Peyer's patch (tissue), 4 donors: Measurements from ENCODE around the gene RABGGTA. TPM values are rescaled to one million over a fixed set of nuclear protein-coding genes. Genes with fewer than 3 reads are reported as not detected.

Source experiments
- DNase-seq, 3 donors: peaks; one replicate each; pipeline ENCODE4 v3.0.0-alpha.2; 2017 to 2019
- H3K27ac ChIP-seq, 4 donors: fragments of 200-600 bp; sonication (generic); one replicate each; pipeline ENCODE4 v1.5.1; 2016 to 2019
- H3K27me3 ChIP-seq, 2 donors: fragments of 200-600 bp; sonication (generic); one replicate each; pipeline ENCODE4 v1.5.1; 2019
- H3K36me3 ChIP-seq, 3 donors: fragments of 200-600 bp; sonication (generic); one replicate each; pipeline ENCODE4 v1.5.1; 2016 to 2019
- H3K4me1 ChIP-seq, 4 donors: fragments of 200-600 bp; sonication (generic); one replicate each; pipeline ENCODE4 v1.5.1; 2016 to 2019
- H3K4me3 ChIP-seq, 4 donors: fragments of 200-600 bp; sonication (generic); 1 replicate in 3 of 4; 2 replicates in 1 of 4; pipeline ENCODE4 v1.5.1; 2016 to 2019; ENCODE audit warnings: mild to moderate bottlenecking in 1 of 4
- H3K9me3 ChIP-seq, 4 donors: fragments of 200-600 bp; sonication (generic); one replicate each; pipeline ENCODE4 v1.5.1; 2016 to 2019; ENCODE audit warnings: mild to moderate bottlenecking in 1 of 4
- CTCF ChIP-seq, 6 experiments: fragments of 450-650 bp in 4 of 6; fragments of 200-600 bp in 2 of 6; sonication (generic) in 1 of 6; IDR thresholded peaks; one replicate each; pipeline ENCODE4 v1.5.1; 2017 to 2019; ENCODE audit warnings: antibody characterized with exemption in 6 of 6, mild to moderate bottlenecking in 3 of 6, moderate library complexity in 1 of 6
- POLR2A ChIP-seq, 2 donors: fragments of 450-650 bp; IDR thresholded peaks; one replicate each; pipeline ENCODE4 v1.5.1; 2017; ENCODE audit warnings: antibody characterized with exemption in 2 of 2, mild to moderate bottlenecking in 2 of 2, moderate library complexity in 2 of 2
- total RNA-seq, 4 donors: library from RNA; depleted of rRNA; stranded (reverse); fragments of >200 nt; gene quantifications; one replicate each; pipeline ENCODE4 v1.1.0, GENCODE V29; 2016

The RABGGTA gene
- total RNA-seq, 4 donors from 2014 or later, result 57.3 to 84.6 (median 77.6) TPM

- Histone ChIP-seq H3K36me3 (no peaks in the 10 kb centered on the region), H3K27me3 (no peaks in the 10 kb centered on the region), H3K9me3 (no peaks in the 10 kb centered on the region), H3K27ac (no peak overlapping the region), H3K4me3 (no peak overlapping the region), H3K4me1 (no peaks in the 10 kb centered on the region)
- TF ChIP-seq CTCF (IDR thresholded peaks at IDR 0.05), result no peak
- TF ChIP-seq POLR2A (IDR thresholded peaks at IDR 0.05), result no peak
- DNase-seq, result no peak
These were observed 11.3 kb upstream of the RABGGTA start for GRCh38 chr14:24282736-24283135.

GRCh38 chr14:24281636-24282035, 10.2 kb upstream of the RABGGTA start:
- Histone ChIP-seq H3K36me3 (no peaks in the 10 kb centered on the region), H3K4me1 (no peaks in the 10 kb centered on the region), H3K4me3 (no peak overlapping the region), H3K27ac (no peak overlapping the region), H3K27me3 (no peaks in the 10 kb centered on the region), H3K9me3 (no peaks in the 10 kb centered on the region)
- DNase-seq, result no peak
- TF ChIP-seq POLR2A (IDR thresholded peaks at IDR 0.05) (no peak), CTCF (IDR thresholded peaks at IDR 0.05) (no peak)

- Histone ChIP-seq H3K36me3 (no peaks in the 10 kb centered on the region), H3K27me3 (no peaks in the 10 kb centered on the region), H3K4me3 (no peak overlapping the region), H3K9me3 (no peaks in the 10 kb centered on the region), H3K27ac (no peak overlapping the region), H3K4me1 (no peaks in the 10 kb centered on the region)
- no peak for DNase-seq
- TF ChIP-seq CTCF (IDR thresholded peaks at IDR 0.05) (no peak), POLR2A (IDR thresholded peaks at IDR 0.05) (no peak)
These were observed 9.5 kb upstream of the RABGGTA start for GRCh38 chr14:24280797-24281460.

- no peaks in the 10 kb centered on the region for H3K4me1 ChIP-seq
- no peaks in the 10 kb centered on the region for H3K27me3 ChIP-seq
- H3K4me3 ChIP-seq, result no peak overlapping the region
- no peak for TF ChIP-seq POLR2A (IDR thresholded peaks at IDR 0.05)
- TF ChIP-seq CTCF (IDR thresholded peaks at IDR 0.05), result peak in 1 of 6 experiments; percentile 20
- peak in 2 of 3 donors; percentile 61 to 65 for DNase-seq
- no peaks in the 10 kb centered on the region for H3K36me3 ChIP-seq
- H3K27ac ChIP-seq, result peak overlapping the region in 1 of 4 donors; percentile 50
- H3K9me3 ChIP-seq, result no peaks in the 10 kb centered on the region
These were observed 8.1 kb upstream of the RABGGTA start for GRCh38 chr14:24279301-24280186.

- no peaks in the 10 kb centered on the region for H3K27me3 ChIP-seq
- DNase-seq, result no peak
- no peaks in the 10 kb centered on the region for H3K36me3 ChIP-seq
- peaks cover 0 to 4% (median 0%) of the 10 kb centered on the region in 4 donors for H3K4me1 ChIP-seq
- no peak overlapping the region for H3K4me3 ChIP-seq
- H3K27ac ChIP-seq, result peak overlapping the region in 1 of 4 donors; percentile 55
- no peak for TF ChIP-seq CTCF (IDR thresholded peaks at IDR 0.05)
- no peak for TF ChIP-seq POLR2A (IDR thresholded peaks at IDR 0.05)
- no peaks in the 10 kb centered on the region for H3K9me3 ChIP-seq
These were observed 7.0 kb upstream of the RABGGTA start for GRCh38 chr14:24278424-24278823.
